Karpas-422 (cell line): ENCODE results near the gene DYNC2LI1. TPM values are rescaled to one million over a fixed set of nuclear protein-coding genes. Genes with fewer than 3 reads are reported as not detected.

Experiments used
- DNase-seq: peaks from one replicate; pipeline ENCODE4 v3.0.0-alpha.2; 2015
- H2AFZ ChIP-seq: fragments of 200-600 bp; sonication (generic); 2 replicates; pipeline ENCODE4 v1.6.1; 2014; ENCODE audit warnings: antibody characterized with exemption, low read length, mixed read lengths
- H3K27ac ChIP-seq: fragments of 200-600 bp; sonication (generic); 2 replicates; pipeline ENCODE4 v1.5.1; 2014; ENCODE audit warnings: mild to moderate bottlenecking, low read length, moderate library complexity
- H3K27me3 ChIP-seq: fragments of 200-600 bp; sonication (generic); 2 replicates; pipeline ENCODE4 v1.6.1; 2014; ENCODE audit warnings: low read length, mixed read lengths
- H3K36me3 ChIP-seq: fragments of 200-600 bp; sonication (generic); 2 replicates; pipeline ENCODE4 v1.6.1; 2014; ENCODE audit warnings: low read length, mixed read lengths; ENCODE audit not compliant: insufficient read depth
- H3K4me1 ChIP-seq: fragments of 200-600 bp; sonication (generic); 2 replicates; pipeline ENCODE4 v1.6.1; 2014; ENCODE audit warnings: mild to moderate bottlenecking, low read length, mixed read lengths
- H3K4me2 ChIP-seq: fragments of 200-600 bp; sonication (generic); 2 replicates; pipeline ENCODE4 v1.6.1; 2014; ENCODE audit warnings: low read length, low read depth, mild to moderate bottlenecking; ENCODE audit not compliant: poor library complexity, severe bottlenecking
- H3K4me3 ChIP-seq: fragments of 200-600 bp; sonication (generic); 2 replicates; pipeline ENCODE4 v1.5.1; 2014; ENCODE audit warnings: mild to moderate bottlenecking, antibody characterized with exemption, low read length, mixed read lengths
- H3K79me2 ChIP-seq: fragments of 200-600 bp; sonication (generic); 2 replicates; pipeline ENCODE4 v1.6.1; 2014; ENCODE audit warnings: mild to moderate bottlenecking, low read length, mixed read lengths
- H3K9ac ChIP-seq: fragments of 200-600 bp; sonication (generic); 2 replicates; pipeline ENCODE4 v1.6.0; 2014; ENCODE audit warnings: low read length
- H3K9me2 ChIP-seq: fragments of 200-600 bp; sonication (generic), shearing (Covaris generic); replicated peaks from 2 replicates; pipeline ENCODE4 v1.6.0; 2014; ENCODE audit warnings: mild to moderate bottlenecking, low read length, moderate library complexity; ENCODE audit not compliant: insufficient read depth
- H3K9me3 ChIP-seq: fragments of 300-700, 200-600 bp; sonication (generic); 2 replicates; pipeline ENCODE4 v1.6.1; 2014; ENCODE audit warnings: low read length, mixed read lengths
- H4K20me1 ChIP-seq: fragments of 200-600 bp; sonication (generic); 2 replicates; pipeline ENCODE4 v1.6.1; 2014; ENCODE audit warnings: mild to moderate bottlenecking, antibody characterized with exemption, low read length, low read depth; ENCODE audit not compliant: insufficient read depth
- total RNA-seq: library from RNA; depleted of rRNA; stranded (reverse); fragments of >200 nt; shearing (Covaris generic); gene quantifications from 2 replicates; pipeline ENCODE4 v1.2.3, GENCODE V29; 2014; ENCODE audit warnings: low replicate concordance

DYNC2LI1 gene
- total RNA-seq, 1 experiment from 2014 or later, result 36.9 TPM

GRCh38 chr2:43806719-43807031 lies 32.8 kb downstream of the DYNC2LI1 start:
- Histone ChIP-seq H3K27me3 (no peaks in the 10 kb centered on the region), H3K36me3 (no peaks in the 10 kb centered on the region), H3K9me2 (no peaks in the 10 kb centered on the region), H3K4me3 (no peak overlapping the region), H3K27ac (no peak overlapping the region), H3K9ac (no peak overlapping the region), H2AFZ (no peak overlapping the region), H3K4me2 (no peak overlapping the region), H3K4me1 (no peaks in the 10 kb centered on the region), H4K20me1 (no peaks in the 10 kb centered on the region), H3K9me3 (no peaks in the 10 kb centered on the region), H3K79me2 (no peaks in the 10 kb centered on the region)
- DNase-seq, result no peak

DNA sequence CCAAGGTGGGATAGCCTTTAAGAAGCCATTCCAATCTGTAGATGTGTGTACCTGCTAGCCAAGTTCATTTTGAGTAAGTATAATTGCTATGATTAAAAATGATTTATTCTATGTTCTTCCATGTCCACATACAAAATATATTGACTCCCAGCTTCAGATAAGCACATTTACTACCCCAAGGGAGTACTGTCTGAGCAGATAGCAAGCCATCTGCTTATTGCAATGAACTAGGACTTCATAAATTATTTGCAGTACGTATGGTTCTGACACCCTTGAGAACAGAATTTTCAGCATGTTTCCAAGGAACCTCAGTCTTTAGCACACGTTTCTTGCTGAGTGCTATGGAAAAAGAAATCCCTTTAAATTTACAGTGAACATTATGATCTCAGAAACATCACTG lies 36.6 kb downstream of the DYNC2LI1 start:
- Histone ChIP-seq H2AFZ (no peak overlapping the region), H3K4me2 (no peak overlapping the region), H3K4me3 (no peak overlapping the region), H3K36me3 (no peaks in the 10 kb centered on the region), H3K79me2 (no peaks in the 10 kb centered on the region), H3K4me1 (no peaks in the 10 kb centered on the region), H3K27me3 (no peaks in the 10 kb centered on the region), H3K9ac (no peak overlapping the region), H4K20me1 (no peaks in the 10 kb centered on the region), H3K27ac (no peak overlapping the region), H3K9me3 (no peaks in the 10 kb centered on the region), H3K9me2 (no peaks in the 10 kb centered on the region)
- no peak for DNase-seq

DNA sequence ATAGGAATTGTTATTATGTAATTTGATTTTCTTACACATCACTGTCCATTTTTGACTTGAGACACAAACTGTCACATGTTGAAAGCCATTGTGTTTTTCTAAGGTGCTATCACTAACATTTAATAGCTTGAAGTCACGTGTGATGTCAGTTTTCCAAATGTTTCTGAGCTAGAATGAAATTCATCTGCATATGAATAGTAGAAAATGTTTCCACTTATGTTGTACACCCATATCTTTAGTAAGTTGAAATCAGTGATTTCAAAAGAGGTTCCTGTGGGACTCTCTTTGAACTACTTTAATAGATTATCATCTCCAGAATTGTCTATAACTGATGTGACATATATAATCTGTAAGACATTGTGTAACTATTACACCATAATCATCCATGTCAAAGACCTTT lies 37.0 kb downstream of the DYNC2LI1 start:
- Histone ChIP-seq H3K27ac (no peak overlapping the region), H4K20me1 (no peaks in the 10 kb centered on the region), H3K4me3 (no peak overlapping the region), H3K36me3 (no peaks in the 10 kb centered on the region), H3K9me2 (no peaks in the 10 kb centered on the region), H3K79me2 (no peaks in the 10 kb centered on the region), H3K4me1 (no peaks in the 10 kb centered on the region), H3K9ac (no peak overlapping the region), H3K4me2 (no peak overlapping the region), H2AFZ (no peak overlapping the region), H3K9me3 (no peaks in the 10 kb centered on the region), H3K27me3 (no peaks in the 10 kb centered on the region)
- no peak for DNase-seq

GRCh38 chr2:43812006-43812405 lies 38.2 kb downstream of the DYNC2LI1 start:
- Histone ChIP-seq H3K9me2 (no peaks in the 10 kb centered on the region), H2AFZ (no peak overlapping the region), H3K9me3 (no peaks in the 10 kb centered on the region), H3K36me3 (no peaks in the 10 kb centered on the region), H3K27ac (no peak overlapping the region), H3K9ac (no peak overlapping the region), H4K20me1 (no peaks in the 10 kb centered on the region), H3K4me3 (no peak overlapping the region), H3K27me3 (no peaks in the 10 kb centered on the region), H3K79me2 (no peaks in the 10 kb centered on the region), H3K4me2 (no peak overlapping the region), H3K4me1 (no peaks in the 10 kb centered on the region)
- DNase-seq, result no peak

- H3K27ac ChIP-seq, result no peak overlapping the region
- no peaks in the 10 kb centered on the region for H3K27me3 ChIP-seq
- no peaks in the 10 kb centered on the region for H3K9me3 ChIP-seq
- no peaks in the 10 kb centered on the region for H3K79me2 ChIP-seq
- H3K4me2 ChIP-seq, result no peak overlapping the region
- DNase-seq, result no peak
- no peak overlapping the region for H3K9ac ChIP-seq
- no peaks in the 10 kb centered on the region for H4K20me1 ChIP-seq
- H3K4me1 ChIP-seq, result no peaks in the 10 kb centered on the region
- H3K36me3 ChIP-seq, result no peaks in the 10 kb centered on the region
- no peak overlapping the region for H3K4me3 ChIP-seq
- no peak overlapping the region for H2AFZ ChIP-seq
- no peaks in the 10 kb centered on the region for H3K9me2 ChIP-seq
These were observed 39.1 kb downstream of the DYNC2LI1 start for GRCh38 chr2:43812947-43813346.

GRCh38 chr2:43814711-43815110 lies 40.9 kb downstream of the DYNC2LI1 start:
- H3K79me2 ChIP-seq, result no peaks in the 10 kb centered on the region
- no peaks in the 10 kb centered on the region for H3K36me3 ChIP-seq
- H2AFZ ChIP-seq, result no peak overlapping the region
- H4K20me1 ChIP-seq, result no peaks in the 10 kb centered on the region
- H3K4me1 ChIP-seq, result no peaks in the 10 kb centered on the region
- no peak overlapping the region for H3K4me3 ChIP-seq
- H3K9ac ChIP-seq, result no peak overlapping the region
- H3K27ac ChIP-seq, result no peak overlapping the region
- H3K9me3 ChIP-seq, result no peaks in the 10 kb centered on the region
- no peak overlapping the region for H3K4me2 ChIP-seq
- no peak for DNase-seq
- H3K9me2 ChIP-seq, result no peaks in the 10 kb centered on the region
- no peaks in the 10 kb centered on the region for H3K27me3 ChIP-seq

DNA sequence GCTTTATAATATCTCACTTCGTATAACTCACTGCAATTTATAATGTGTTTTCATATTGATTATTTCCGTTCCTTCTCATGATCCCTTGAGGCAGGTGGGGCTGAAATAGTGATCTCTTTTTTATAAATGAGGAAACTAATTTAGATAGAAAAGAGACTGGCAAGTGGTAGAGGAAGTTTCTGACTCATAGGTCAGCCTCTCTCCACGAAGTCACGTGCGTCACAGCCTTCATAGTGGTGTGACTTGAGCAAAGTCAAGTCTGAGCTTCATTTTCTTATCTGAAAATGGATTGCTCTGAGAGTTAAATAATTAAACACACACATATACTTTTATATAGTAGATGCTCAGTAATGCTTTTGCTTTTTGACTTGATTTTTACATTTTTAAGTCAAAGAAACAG lies 44.9 kb downstream of the DYNC2LI1 start:
- no peak overlapping the region for H2AFZ ChIP-seq
- H3K36me3 ChIP-seq, result no peaks in the 10 kb centered on the region
- no peak overlapping the region for H3K9ac ChIP-seq
- no peak for DNase-seq
- H3K27me3 ChIP-seq, result no peaks in the 10 kb centered on the region
- no peaks in the 10 kb centered on the region for H3K9me2 ChIP-seq
- H4K20me1 ChIP-seq, result no peaks in the 10 kb centered on the region
- no peaks in the 10 kb centered on the region for H3K4me1 ChIP-seq
- H3K9me3 ChIP-seq, result no peaks in the 10 kb centered on the region
- H3K27ac ChIP-seq, result no peak overlapping the region
- no peaks in the 10 kb centered on the region for H3K79me2 ChIP-seq
- H3K4me3 ChIP-seq, result no peak overlapping the region
- no peak overlapping the region for H3K4me2 ChIP-seq

- DNase-seq, result no peak
- no peaks in the 10 kb centered on the region for H3K36me3 ChIP-seq
- H3K9ac ChIP-seq, result no peak overlapping the region
- no peaks in the 10 kb centered on the region for H3K79me2 ChIP-seq
- H3K4me3 ChIP-seq, result no peak overlapping the region
- no peak overlapping the region for H3K27ac ChIP-seq
- no peaks in the 10 kb centered on the region for H3K9me2 ChIP-seq
- H3K4me2 ChIP-seq, result no peak overlapping the region
- H3K9me3 ChIP-seq, result no peaks in the 10 kb centered on the region
- H3K4me1 ChIP-seq, result no peaks in the 10 kb centered on the region
- no peak overlapping the region for H2AFZ ChIP-seq
- H3K27me3 ChIP-seq, result no peaks in the 10 kb centered on the region
- H4K20me1 ChIP-seq, result no peaks in the 10 kb centered on the region
These were observed 45.8 kb downstream of the DYNC2LI1 start for GRCh38 chr2:43819491-43820163.

GRCh38 chr2:43822839-43823238 lies 49.0 kb downstream of the DYNC2LI1 start:
- H3K4me3 ChIP-seq, result no peak overlapping the region
- no peaks in the 10 kb centered on the region for H3K9me3 ChIP-seq
- no peaks in the 10 kb centered on the region for H3K36me3 ChIP-seq
- H3K27me3 ChIP-seq, result no peaks in the 10 kb centered on the region
- DNase-seq, result no peak
- no peak overlapping the region for H2AFZ ChIP-seq
- no peak overlapping the region for H3K4me2 ChIP-seq
- no peaks in the 10 kb centered on the region for H3K4me1 ChIP-seq
- no peaks in the 10 kb centered on the region for H4K20me1 ChIP-seq
- no peak overlapping the region for H3K27ac ChIP-seq
- no peak overlapping the region for H3K9ac ChIP-seq
- no peaks in the 10 kb centered on the region for H3K9me2 ChIP-seq
- no peaks in the 10 kb centered on the region for H3K79me2 ChIP-seq
